Measurements from ENCODE around the gene MIEF2. TPM values are rescaled to one million over a fixed set of nuclear protein-coding genes. Genes with fewer than 3 reads are reported as not detected.

Gene MIEF2
- polyA plus RNA-seq, 1 donor from 2014 or later, result 74.9 TPM

DNA sequence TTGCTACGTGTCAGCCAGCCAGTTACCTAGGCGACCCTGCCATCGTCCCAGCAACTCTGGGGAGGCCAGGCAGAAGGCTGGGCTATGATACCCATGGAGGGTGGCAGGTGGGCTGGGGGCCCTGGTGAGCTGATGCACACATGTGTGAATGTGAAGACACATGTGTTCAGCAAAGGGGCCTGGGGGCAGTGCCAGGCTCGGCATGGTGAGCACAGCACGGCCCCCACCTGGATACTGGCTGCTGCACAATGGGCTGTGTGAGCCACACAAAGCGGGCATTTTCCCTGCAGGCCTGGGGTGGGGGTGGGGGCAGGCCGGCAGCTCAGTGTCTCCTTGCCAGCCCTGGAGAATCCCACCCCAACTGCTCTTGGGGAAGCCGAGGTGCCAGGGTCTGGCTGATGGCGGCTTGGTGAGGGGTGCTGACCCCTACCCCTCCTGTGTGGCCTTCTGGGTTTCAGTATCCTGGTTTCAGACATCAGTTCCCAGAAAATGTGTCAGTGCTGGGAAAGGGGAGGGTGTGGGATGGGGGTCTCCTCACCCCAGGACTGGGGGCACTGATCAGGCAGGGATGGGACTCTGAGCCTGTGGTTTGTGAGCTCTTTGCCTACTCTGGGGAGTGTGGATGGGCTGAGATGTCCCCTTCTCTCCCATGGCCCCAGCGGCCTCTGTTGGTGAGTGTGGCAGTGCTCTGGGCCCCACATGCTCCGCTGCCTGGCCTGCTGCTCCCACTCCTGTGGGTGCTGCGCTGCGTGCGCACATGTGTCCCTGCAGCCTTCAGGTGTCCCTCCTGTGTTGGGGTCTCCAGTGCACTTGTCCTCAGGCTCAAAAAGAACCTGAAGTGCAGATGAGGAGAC lies 29.9 kb upstream of the MIEF2 start:
- H3K4me3 ChIP-seq (ENCODE audit: low read length), result no peak overlapping the region
- no peaks in the 10 kb centered on the region for H3F3A ChIP-seq (ENCODE audit: insufficient read depth, low read length, poor library complexity, severe bottlenecking)
- no peaks in the 10 kb centered on the region for H3K9me2 ChIP-seq (ENCODE audit: insufficient read depth, low read length)
- H3K79me2 ChIP-seq (replicated peaks; ENCODE audit: insufficient read depth, low read length), result peaks cover 52% of the 10 kb centered on the region
- no peak overlapping the region for H3K27ac ChIP-seq (ENCODE audit: low read length)
- H3K4me2 ChIP-seq (ENCODE audit: low read length), result no peak overlapping the region
- no peaks in the 10 kb centered on the region for H3K9me3 ChIP-seq (ENCODE audit: low read length)
- H3K9ac ChIP-seq (ENCODE audit: low read length), result no peak overlapping the region
- no peaks in the 10 kb centered on the region for H3K36me3 ChIP-seq (ENCODE audit: insufficient read depth, low read length)
- H3K27me3 ChIP-seq (ENCODE audit: insufficient read depth, low read depth, low read length), result no peaks in the 10 kb centered on the region
- TF ChIP-seq, protein P1, sequence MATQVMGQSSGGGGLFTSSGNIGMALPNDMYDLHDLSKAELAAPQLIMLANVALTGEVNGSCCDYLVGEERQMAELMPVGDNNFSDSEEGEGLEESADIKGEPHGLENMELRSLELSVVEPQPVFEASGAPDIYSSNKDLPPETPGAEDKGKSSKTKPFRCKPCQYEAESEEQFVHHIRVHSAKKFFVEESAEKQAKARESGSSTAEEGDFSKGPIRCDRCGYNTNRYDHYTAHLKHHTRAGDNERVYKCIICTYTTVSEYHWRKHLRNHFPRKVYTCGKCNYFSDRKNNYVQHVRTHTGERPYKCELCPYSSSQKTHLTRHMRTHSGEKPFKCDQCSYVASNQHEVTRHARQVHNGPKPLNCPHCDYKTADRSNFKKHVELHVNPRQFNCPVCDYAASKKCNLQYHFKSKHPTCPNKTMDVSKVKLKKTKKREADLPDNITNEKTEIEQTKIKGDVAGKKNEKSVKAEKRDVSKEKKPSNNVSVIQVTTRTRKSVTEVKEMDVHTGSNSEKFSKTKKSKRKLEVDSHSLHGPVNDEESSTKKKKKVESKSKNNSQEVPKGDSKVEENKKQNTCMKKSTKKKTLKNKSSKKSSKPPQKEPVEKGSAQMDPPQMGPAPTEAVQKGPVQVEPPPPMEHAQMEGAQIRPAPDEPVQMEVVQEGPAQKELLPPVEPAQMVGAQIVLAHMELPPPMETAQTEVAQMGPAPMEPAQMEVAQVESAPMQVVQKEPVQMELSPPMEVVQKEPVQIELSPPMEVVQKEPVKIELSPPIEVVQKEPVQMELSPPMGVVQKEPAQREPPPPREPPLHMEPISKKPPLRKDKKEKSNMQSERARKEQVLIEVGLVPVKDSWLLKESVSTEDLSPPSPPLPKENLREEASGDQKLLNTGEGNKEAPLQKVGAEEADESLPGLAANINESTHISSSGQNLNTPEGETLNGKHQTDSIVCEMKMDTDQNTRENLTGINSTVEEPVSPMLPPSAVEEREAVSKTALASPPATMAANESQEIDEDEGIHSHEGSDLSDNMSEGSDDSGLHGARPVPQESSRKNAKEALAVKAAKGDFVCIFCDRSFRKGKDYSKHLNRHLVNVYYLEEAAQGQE (IDR thresholded peaks at IDR 0.05; ENCODE audit: borderline replicate concordance), result no peak
- TF ChIP-seq SMC3 (conservative IDR thresholded peaks at IDR 0.05; ENCODE audit: poor library complexity) (no peak), MXI1 (conservative IDR thresholded peaks at IDR 0.05; ENCODE audit: poor library complexity, severe bottlenecking) (no peak), RAD21 (conservative IDR thresholded peaks at IDR 0.05) (no peak), EP300 (conservative IDR thresholded peaks at IDR 0.05; ENCODE audit: poor library complexity, severe bottlenecking) (no peak), EZH2 (IDR thresholded peaks at IDR 0.05; ENCODE audit: borderline replicate concordance, insufficient read depth, low read length, poor library complexity, severe bottlenecking) (no peak), POLR2AphosphoS5 (IDR thresholded peaks at IDR 0.05) (no peak), TAF1 (IDR thresholded peaks at IDR 0.05; ENCODE audit: low read depth) (no peak)
- TF ChIP-seq, protein P2, sequence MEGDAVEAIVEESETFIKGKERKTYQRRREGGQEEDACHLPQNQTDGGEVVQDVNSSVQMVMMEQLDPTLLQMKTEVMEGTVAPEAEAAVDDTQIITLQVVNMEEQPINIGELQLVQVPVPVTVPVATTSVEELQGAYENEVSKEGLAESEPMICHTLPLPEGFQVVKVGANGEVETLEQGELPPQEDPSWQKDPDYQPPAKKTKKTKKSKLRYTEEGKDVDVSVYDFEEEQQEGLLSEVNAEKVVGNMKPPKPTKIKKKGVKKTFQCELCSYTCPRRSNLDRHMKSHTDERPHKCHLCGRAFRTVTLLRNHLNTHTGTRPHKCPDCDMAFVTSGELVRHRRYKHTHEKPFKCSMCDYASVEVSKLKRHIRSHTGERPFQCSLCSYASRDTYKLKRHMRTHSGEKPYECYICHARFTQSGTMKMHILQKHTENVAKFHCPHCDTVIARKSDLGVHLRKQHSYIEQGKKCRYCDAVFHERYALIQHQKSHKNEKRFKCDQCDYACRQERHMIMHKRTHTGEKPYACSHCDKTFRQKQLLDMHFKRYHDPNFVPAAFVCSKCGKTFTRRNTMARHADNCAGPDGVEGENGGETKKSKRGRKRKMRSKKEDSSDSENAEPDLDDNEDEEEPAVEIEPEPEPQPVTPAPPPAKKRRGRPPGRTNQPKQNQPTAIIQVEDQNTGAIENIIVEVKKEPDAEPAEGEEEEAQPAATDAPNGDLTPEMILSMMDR (IDR thresholded peaks at IDR 0.05; ENCODE audit: poor library complexity, severe bottlenecking), result no peak
- no peaks in the 10 kb centered on the region for H4K20me1 ChIP-seq (ENCODE audit: insufficient read depth)
- no peak overlapping the region for H2AFZ ChIP-seq (ENCODE audit: low read depth, low read length)

DNA sequence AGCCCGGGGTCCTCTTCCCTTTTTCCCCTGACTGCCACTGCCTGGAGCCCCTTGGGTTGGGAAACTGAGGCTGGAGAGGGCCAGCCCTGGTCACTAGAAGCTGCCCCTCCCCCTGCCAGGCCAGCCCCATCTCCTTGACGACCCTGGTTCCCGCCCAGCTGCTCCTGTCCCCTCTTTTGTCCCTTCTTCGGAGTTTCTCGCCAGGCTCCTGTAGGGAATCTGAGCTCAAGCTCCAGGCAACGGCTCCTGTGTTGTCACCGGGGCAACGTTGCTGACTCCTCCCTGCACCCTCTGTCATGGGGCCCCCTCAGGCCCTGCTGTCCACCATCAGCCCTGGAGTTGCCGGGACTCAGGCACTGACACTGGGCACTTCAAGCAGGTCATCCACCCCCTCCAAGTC lies 29.3 kb upstream of the MIEF2 start:
- H3K9me2 ChIP-seq (ENCODE audit: insufficient read depth, low read length), result no peaks in the 10 kb centered on the region
- peaks cover 47% of the 10 kb centered on the region for H3K79me2 ChIP-seq (replicated peaks; ENCODE audit: insufficient read depth, low read length)
- no peak overlapping the region for H3K9ac ChIP-seq (ENCODE audit: low read length)
- TF ChIP-seq SMC3 (conservative IDR thresholded peaks at IDR 0.05; ENCODE audit: poor library complexity) (no peak), RAD21 (conservative IDR thresholded peaks at IDR 0.05) (no peak), MXI1 (conservative IDR thresholded peaks at IDR 0.05; ENCODE audit: poor library complexity, severe bottlenecking) (no peak), TAF1 (IDR thresholded peaks at IDR 0.05; ENCODE audit: low read depth) (no peak), POLR2AphosphoS5 (IDR thresholded peaks at IDR 0.05) (no peak), EP300 (conservative IDR thresholded peaks at IDR 0.05; ENCODE audit: poor library complexity, severe bottlenecking) (no peak), EZH2 (IDR thresholded peaks at IDR 0.05; ENCODE audit: borderline replicate concordance, insufficient read depth, low read length, poor library complexity, severe bottlenecking) (no peak)
- TF ChIP-seq, protein P1 (IDR thresholded peaks at IDR 0.05; ENCODE audit: borderline replicate concordance), result no peak
- TF ChIP-seq, protein P2 (IDR thresholded peaks at IDR 0.05; ENCODE audit: poor library complexity, severe bottlenecking), result no peak
- no peak overlapping the region for H2AFZ ChIP-seq (ENCODE audit: low read depth, low read length)
- no peak overlapping the region for H3K4me2 ChIP-seq (ENCODE audit: low read length)
- no peaks in the 10 kb centered on the region for H3K9me3 ChIP-seq (ENCODE audit: low read length)
- H4K20me1 ChIP-seq (ENCODE audit: insufficient read depth), result no peaks in the 10 kb centered on the region
- no peak overlapping the region for H3K27ac ChIP-seq (ENCODE audit: low read length)
- H3F3A ChIP-seq (ENCODE audit: insufficient read depth, low read length, poor library complexity, severe bottlenecking), result no peaks in the 10 kb centered on the region
- no peaks in the 10 kb centered on the region for H3K27me3 ChIP-seq (ENCODE audit: insufficient read depth, low read depth, low read length)
- no peaks in the 10 kb centered on the region for H3K36me3 ChIP-seq (ENCODE audit: insufficient read depth, low read length)
- H3K4me3 ChIP-seq (ENCODE audit: low read length), result no peak overlapping the region
